COLO668 (cell line): ENCODE measurements around the gene FAM118A.
"Not testable (repeated sequence)": the region's sequence is repeated elsewhere in the genome, so short reads cannot be mapped to it uniquely, and the experiment has no call there.

ENCODE experiments used
- DNase-seq: peaks from one replicate; lab custom pipeline; 2025; ENCODE audit not compliant: unreplicated experiment; lab: John Stamatoyannopoulos, UW

Gene FAM118A

DNA sequence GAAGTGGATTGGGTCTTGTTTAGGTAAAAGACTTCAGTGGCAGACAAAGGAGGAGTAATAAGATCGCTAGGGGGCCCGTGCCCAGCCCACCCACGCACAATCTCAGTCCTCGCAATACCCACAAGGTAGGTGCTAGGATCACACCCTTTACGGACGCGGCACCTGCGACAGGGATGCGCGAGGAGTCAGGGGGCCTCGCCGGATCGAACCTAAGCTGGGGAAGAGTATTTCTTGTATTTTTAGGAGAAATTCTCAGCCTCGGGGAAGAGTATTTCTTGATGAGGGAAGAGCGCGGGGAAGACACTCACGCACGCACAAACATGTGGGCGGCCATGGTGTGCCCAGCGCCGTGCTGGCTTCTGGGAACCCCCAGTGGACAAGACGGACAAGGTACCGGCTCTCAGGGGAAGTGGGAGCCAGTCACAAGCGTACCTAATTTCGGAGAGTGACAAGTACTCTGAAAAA is 745 bp upstream of the FAM118A start:
- DNase-seq = no peak

DNA sequence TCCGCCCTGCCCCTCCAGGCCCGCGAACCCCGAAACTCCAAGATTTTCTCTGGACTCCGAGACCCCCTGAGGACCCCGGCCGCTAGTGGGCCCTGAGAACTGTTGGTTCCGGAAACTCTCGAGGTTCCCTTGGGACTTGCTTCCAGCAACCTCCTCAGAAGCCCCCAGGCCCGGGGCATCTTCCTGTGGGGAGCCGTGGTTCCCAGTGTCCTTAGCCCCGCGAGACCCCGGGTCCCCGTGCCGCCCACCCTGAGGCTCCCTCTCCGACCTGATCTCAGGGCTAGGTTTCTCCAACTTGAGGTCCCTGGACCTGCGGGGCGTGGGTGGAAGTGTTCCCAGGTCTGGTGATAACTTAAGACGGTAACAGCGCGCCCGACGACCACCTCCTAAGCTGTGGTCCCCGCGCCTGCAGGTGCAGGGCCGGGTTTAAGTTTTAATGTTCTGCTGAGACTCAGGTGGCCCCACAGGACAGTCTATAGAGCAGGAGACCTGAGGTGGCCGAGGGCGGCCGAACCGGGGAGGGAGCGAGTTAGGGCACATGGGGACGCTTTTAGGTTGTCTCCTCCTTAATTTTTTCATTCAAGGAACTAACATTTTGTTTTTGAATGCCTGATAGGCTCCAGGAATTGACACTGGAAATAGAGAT is 720 bp downstream of the FAM118A start:
- DNase-seq = no peak

- no peak for DNase-seq
Observed at GRCh38 chr22:45310977-45311531, 1.3 kb downstream of the FAM118A start.

GRCh38 chr22:45312415-45312814 is 2.7 kb downstream of the FAM118A start:
- no peak for DNase-seq

DNA sequence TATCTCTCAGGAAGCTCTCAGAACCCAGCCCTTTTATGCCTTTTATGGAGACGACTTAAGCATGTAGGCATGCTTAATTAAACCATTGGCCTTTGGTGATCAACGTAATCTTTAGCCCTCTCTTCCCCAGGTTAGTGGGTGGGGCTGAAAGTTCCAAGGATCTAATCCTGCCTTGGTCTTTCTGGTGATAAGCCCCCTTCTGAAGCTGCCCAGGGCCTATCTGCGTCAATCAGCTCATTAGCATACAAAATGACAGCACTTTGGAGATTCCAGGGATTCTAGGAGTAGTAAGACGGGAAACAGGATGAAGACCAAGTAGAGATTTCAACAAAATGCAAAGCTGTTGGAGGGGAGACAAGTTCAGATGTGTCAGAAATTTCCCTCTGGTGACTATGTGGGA is 3.1 kb downstream of the FAM118A start:
- no peak for DNase-seq

GRCh38 chr22:45314054-45314721 is 4.5 kb downstream of the FAM118A start:
- DNase-seq = no peak

- DNase-seq = no peak
Observed at GRCh38 chr22:45314786-45315185, 5.1 kb downstream of the FAM118A start.

DNA sequence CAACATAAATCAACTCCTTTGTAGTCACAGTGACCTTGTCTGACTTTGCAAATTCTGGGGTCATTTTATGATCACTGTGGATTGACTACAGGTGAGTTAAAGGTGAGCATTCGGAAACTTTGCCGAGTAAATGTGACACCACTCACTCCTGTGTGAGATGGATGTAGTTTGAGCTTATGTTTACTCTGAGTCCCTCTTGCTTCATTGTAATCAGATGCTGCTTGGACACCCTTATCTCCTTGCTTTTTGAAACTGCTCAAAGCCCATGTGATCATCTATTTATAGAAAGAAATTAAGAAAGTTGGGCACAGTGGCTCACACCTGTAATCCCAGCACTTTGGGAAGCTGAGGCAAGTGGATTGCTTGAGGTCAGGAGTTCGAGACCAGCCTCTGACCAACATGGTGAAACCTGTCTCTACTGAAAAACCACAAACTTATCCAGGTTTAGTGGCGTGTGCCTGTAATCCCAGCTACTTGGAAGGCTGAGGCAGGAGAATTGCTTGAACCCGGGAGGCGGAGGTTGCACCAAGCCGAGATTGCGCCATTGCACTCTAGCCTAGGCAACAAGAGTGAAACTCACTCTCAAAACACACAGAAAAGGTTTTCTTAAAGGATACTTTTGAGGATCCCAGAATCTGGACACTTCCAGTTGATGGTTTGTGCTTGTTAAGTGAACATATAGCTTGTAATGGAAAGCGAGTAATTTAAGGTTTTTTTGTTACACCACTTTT is 7.2 kb downstream of the FAM118A start:
- no peak for DNase-seq

DNA sequence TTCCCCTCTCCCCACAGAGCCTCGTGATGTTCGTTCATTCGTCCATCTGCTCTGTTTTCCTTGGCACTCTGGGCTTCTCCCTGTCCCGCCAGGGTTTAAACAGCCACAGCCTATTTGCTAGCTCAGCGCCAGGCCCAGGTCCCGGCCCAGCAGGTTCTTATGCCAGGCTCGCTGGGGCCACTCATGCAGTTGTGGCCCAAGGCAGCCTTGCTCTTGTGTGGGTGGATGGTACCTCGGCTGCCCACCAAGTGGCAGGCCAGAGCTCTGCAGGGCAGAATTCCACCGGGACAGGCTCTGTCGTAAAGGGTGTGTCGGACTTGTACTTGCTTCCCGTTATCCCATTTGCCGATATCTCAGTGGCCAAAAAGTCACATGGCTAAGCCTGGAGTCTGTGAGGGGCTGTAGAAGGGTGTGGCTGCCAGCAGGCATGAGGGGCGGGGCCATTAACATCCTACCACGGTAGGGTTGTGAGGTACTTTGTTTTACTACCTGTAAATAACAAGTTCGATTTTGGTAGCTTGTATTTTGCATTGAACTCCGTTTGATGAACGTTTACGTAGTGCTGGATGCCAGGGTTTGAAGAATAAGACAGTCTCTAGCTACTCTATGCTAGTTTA is 7.9 kb downstream of the FAM118A start:
- no peak for DNase-seq

DNA sequence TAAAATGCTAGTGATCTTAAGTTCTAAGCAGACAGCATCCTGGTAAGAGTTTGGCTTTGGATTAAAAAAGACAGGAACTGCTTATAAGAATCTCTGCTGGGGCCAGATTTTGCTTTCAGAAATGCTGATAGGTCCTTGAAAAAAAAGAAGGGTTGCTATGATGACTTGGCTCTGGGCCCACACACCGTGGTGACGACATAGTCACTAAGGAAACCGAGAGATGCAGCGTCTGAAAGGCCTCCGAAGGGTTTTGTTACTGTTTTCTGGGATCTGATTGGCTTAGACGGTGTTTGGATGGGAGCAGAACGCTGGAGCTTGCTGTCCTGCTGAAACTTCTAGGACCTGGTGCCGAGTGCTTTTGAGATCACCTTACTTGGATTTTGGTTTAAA is 8.4 kb downstream of the FAM118A start:
- DNase-seq = peak; percentile 38

GRCh38 chr22:45318558-45319323 is 9.0 kb downstream of the FAM118A start:
- no peak for DNase-seq

- no peak for DNase-seq
Observed at GRCh38 chr22:45319324-45319685, 9.6 kb downstream of the FAM118A start.

DNA sequence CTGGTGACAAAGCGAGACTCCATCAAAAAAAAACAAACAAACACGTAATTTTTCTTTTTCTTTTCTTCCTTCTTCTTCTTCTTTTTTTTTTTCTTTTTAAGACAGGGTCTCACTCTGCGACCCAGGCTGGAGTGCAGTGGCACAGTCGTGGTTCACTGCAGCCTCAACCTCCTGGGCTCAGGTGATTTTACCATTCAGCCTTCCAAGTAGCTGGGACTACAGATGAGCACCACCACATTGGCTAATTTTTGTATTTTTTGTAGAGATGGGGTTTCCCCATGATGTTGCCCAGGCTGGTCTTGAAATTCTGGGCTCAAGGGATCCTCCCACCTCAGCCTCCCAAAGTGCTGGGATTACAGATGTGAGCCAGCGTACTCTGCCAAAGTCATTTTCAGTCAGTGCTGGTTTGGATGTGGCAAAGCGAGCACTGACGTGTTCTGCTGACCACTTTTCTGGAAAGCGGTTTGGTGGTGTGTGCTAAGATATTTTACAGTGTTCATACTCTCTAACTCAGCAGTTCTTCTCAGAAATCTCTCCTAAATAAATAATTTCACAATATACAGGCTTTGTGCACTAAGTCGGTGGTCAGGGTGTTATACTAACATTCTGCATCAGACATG is 10.7 kb downstream of the FAM118A start:
- no peak for DNase-seq

- no peak for DNase-seq
Observed at GRCh38 chr22:45321827-45322226, 12.1 kb downstream of the FAM118A start.

- no peak for DNase-seq
Observed at GRCh38 chr22:45322873-45323525, 13.3 kb downstream of the FAM118A start.

- no peak for DNase-seq
Observed at GRCh38 chr22:45323695-45324094, 14.0 kb downstream of the FAM118A start.

- no peak for DNase-seq
Observed at GRCh38 chr22:45324311-45324711, 14.6 kb downstream of the FAM118A start.

GRCh38 chr22:45328261-45328660 is 18.5 kb downstream of the FAM118A start:
- not testable (repeated sequence) for DNase-seq

- no peak for DNase-seq
Observed at GRCh38 chr22:45328822-45329529, 19.2 kb downstream of the FAM118A start.
